K562 (cell line): ENCODE measurements around the gene GPR42. TPM values are rescaled to one million over a fixed set of nuclear protein-coding genes. Genes with fewer than 3 reads are reported as not detected.

ENCODE experiments used
- ATAC-seq: fragments of 200-7000 bp; cut with Tn5 transposase; 3 replicates; pipeline ENCODE4 v1.9.1; 2020; ENCODE audit warnings: moderate library complexity
- BruUV-seq: library from RNA; stranded (reverse); fragments of 400-500 nt; replicated peaks from 2 replicates; lab custom pipeline; 2021; lab: Mats Ljungman, UMichigan
- CTCF ChIA-PET: fragments of 300-600 bp; formaldehyde crosslinking; extraction: SDS; loops from one replicate; lab custom pipeline; 2021; ENCODE audit warnings: low intra/inter-chr PET ratio; lab: Yijun Ruan, JAX
- POLR2A ChIA-PET: fragments of 300-600, 350-650 bp; sonication (Branson Sonifier 250); formaldehyde crosslinking; extraction: SDS; loops from one replicate; lab custom pipeline; 2021; ENCODE audit warnings: antibody characterized with exemption, inconsistent platforms; lab: Yijun Ruan, JAX
- DNase-seq, 4 experiments: peaks; one replicate each; pipeline versions ENCODE4 v3.0.0 to v3.0.0-alpha.2; 2011 to 2018; ENCODE audit warnings: low spot score in 3 of 4, mixed read lengths in 3 of 4; ENCODE audit errors: extremely low read depth in 1 of 4
- FAIRE-seq: peaks from 2 replicates; lab custom pipeline; 2011; peaks lifted over from hg19 to GRCh38; lab: Jason Lieb, UNC
- H2AFZ ChIP-seq: 2 replicates; pipeline ENCODE4 v1.6.0; 2011; ENCODE audit warnings: low read depth, low read length, control low read depth, inconsistent platforms
- H3K27ac ChIP-seq: fragments of 200-600 bp; 3 replicates; pipeline ENCODE4 v1.8.0; 2011; ENCODE audit warnings: low read depth, mild to moderate bottlenecking, control low read depth, inconsistent platforms, low read length, moderate library complexity, mixed read lengths; ENCODE audit errors: extremely low read depth
- H3K27me3 ChIP-seq, 2 experiments: fragments of 300-600 bp in 1 of 2; 2 replicates in 1 of 2; 3 replicates in 1 of 2; pipeline versions ENCODE4 v1.6.0 to v1.8.0; 2011; ENCODE audit warnings: inconsistent platforms in 2 of 2, low read length in 2 of 2, mild to moderate bottlenecking in 1 of 2, mixed read lengths in 1 of 2, moderate library complexity in 1 of 2; ENCODE audit not compliant: control insufficient read depth in 2 of 2, insufficient read depth in 2 of 2
- H3K36me3 ChIP-seq: fragments of 300-600 bp; 3 replicates; pipeline ENCODE4 v1.8.0; 2011; ENCODE audit warnings: mild to moderate bottlenecking, low read length, inconsistent platforms; ENCODE audit not compliant: control insufficient read depth, insufficient read depth
- H3K4me1 ChIP-seq, 2 experiments: fragments of 200-600 bp in 1 of 2; replicated peaks in 1 of 2; 2 replicates in 1 of 2; 3 replicates in 1 of 2; pipeline versions ENCODE4 v1.5.1 to v1.8.0; 2011; ENCODE audit warnings: inconsistent platforms in 2 of 2, low read length in 2 of 2, mild to moderate bottlenecking in 1 of 2, mixed read lengths in 1 of 2, moderate library complexity in 1 of 2; ENCODE audit not compliant: control insufficient read depth in 2 of 2, insufficient read depth in 2 of 2
- H3K4me2 ChIP-seq: 2 replicates; pipeline ENCODE4 v1.6.1; 2011; ENCODE audit warnings: low read length, control low read depth, inconsistent platforms, mixed read lengths; ENCODE audit not compliant: insufficient read depth
- H3K4me3 ChIP-seq: fragments of 200-600 bp; sonication (generic), shearing (Covaris generic); 2 replicates; pipeline ENCODE4 v1.5.1; 2016; ENCODE audit warnings: control low read depth, inconsistent platforms
- H3K79me2 ChIP-seq: fragments of 200-600 bp; 3 replicates; pipeline ENCODE4 v1.8.0; 2011; ENCODE audit warnings: low read length, inconsistent platforms; ENCODE audit not compliant: control insufficient read depth, insufficient read depth
- H3K9ac ChIP-seq, 2 experiments: 2 replicates each; pipeline versions ENCODE4 v1.6.0 to v1.6.1; 2011; ENCODE audit warnings: low read depth in 2 of 2, low read length in 2 of 2, control low read depth in 1 of 2, inconsistent platforms in 1 of 2, mild to moderate bottlenecking in 1 of 2, mixed read lengths in 1 of 2; ENCODE audit not compliant: insufficient read depth in 1 of 2
- H3K9me1 ChIP-seq: one replicate; pipeline ENCODE4 v1.6.0; 2011; ENCODE audit warnings: inconsistent platforms, mild to moderate bottlenecking, low read length, moderate library complexity; ENCODE audit not compliant: control insufficient read depth, insufficient read depth
- H3K9me3 ChIP-seq: replicated peaks from 2 replicates; pipeline ENCODE4 v1.5.1; 2011; ENCODE audit warnings: low read depth, low read length, inconsistent platforms; ENCODE audit not compliant: control insufficient read depth, insufficient read depth
- H4K20me1 ChIP-seq: replicated peaks from 2 replicates; pipeline ENCODE4 v1.6.1; 2011; ENCODE audit warnings: low read length, inconsistent platforms, mixed read lengths; ENCODE audit not compliant: control insufficient read depth, insufficient read depth
- BCOR ChIP-seq: fragments of 450-650 bp; IDR thresholded peaks from 2 replicates; pipeline ENCODE4 v1.6.1; 2016
- CBX3 ChIP-seq, 2 experiments: IDR thresholded peaks; 1 replicate in 1 of 2; 2 replicates in 1 of 2; pipeline ENCODE4 v1.6.1; 2012; ENCODE audit warnings: inconsistent platforms in 2 of 2, low read length in 2 of 2, borderline replicate concordance in 1 of 2, control low read depth in 1 of 2
- KDM1A ChIP-seq, 2 experiments: fragments of 450-650 bp; IDR thresholded peaks; 2 replicates each; pipeline ENCODE4 v1.6.1; 2016; ENCODE audit warnings: mild to moderate bottlenecking in 2 of 2
- PHF20 ChIP-seq: fragments of 450-650 bp; IDR thresholded peaks from 2 replicates; pipeline ENCODE4 v1.6.1; 2018; ENCODE audit not compliant: partially characterized antibody
- PTBP1 ChIP-seq: fragments of 200-400 bp; formaldehyde crosslinking; IDR thresholded peaks from 2 replicates; pipeline ENCODE4 v1.6.1; 2017; ENCODE audit warnings: low read depth, low read length
- RBM25 ChIP-seq: fragments of 200-400 bp; formaldehyde crosslinking; IDR thresholded peaks from 2 replicates; pipeline ENCODE4 v1.6.1; 2018; ENCODE audit warnings: low read length, low read depth, moderate library complexity; ENCODE audit not compliant: severe bottlenecking
- SMARCA5 ChIP-seq: fragments of 450-650 bp; IDR thresholded peaks from 2 replicates; pipeline ENCODE4 v1.6.1; 2016
- TOE1 ChIP-seq, 2 experiments: fragments of 450-650 bp in 1 of 2; sonication (generic) in 1 of 2; formaldehyde crosslinking in 1 of 2; IDR thresholded peaks; 2 replicates each; pipeline versions ENCODE4 v1.7.1 to v1.8.0; 2016 to 2022; ENCODE audit warnings: borderline replicate concordance in 2 of 2, mild to moderate bottlenecking in 2 of 2, antibody characterized with exemption in 1 of 2, inconsistent platforms in 1 of 2, low read depth in 1 of 2, missing genetic modification reagents in 1 of 2, moderate library complexity in 1 of 2
- TRIM28 ChIP-seq: fragments of 450-650 bp; IDR thresholded peaks from 2 replicates; pipeline ENCODE4 v1.6.1; 2017
- ZNF146 ChIP-seq: IDR thresholded peaks from one replicate; pipeline ENCODE4 v1.6.1; 2018; ENCODE audit warnings: missing compliant biosample characterization; ENCODE audit not compliant: unreplicated experiment
- WGBS: fragments of 100-300 bp; shearing (Covaris generic); methylation state at CpG from one replicate; pipeline ENCODE4 v1.1.6; 2016; ENCODE audit warnings: low coverage, mixed read lengths; ENCODE audit not compliant: insufficient coverage; ENCODE audit errors: missing lambda C conversion rate; 5-methylcytosine and 5-hydroxymethylcytosine counted together
- in situ Hi-C: fragments of 300-500 bp; cut with MboI; formaldehyde crosslinking; loops from 4 replicates; pipeline ENCODE4 v1.15.0; 2018; ENCODE audit warnings: inconsistent platforms, mixed read lengths
- intact Hi-C: fragments of 100-400 bp; cut with micrococcal nuclease; formaldehyde crosslinking; loops from 2 replicates; pipeline ENCODE4 v1.14.2; 2022
- polyA plus RNA-seq, 8 experiments: library from polyadenylated mRNA; depleted of rRNA in 4 of 8; stranded (reverse) in 5 of 8; unstranded in 3 of 8; fragments of >200 nt; fragmentation: Nextera tagmentation in 2 of 8; fragmentation: Illumina TruSeq in 1 of 8; extraction: Ambion mirVana in 2 of 8; extraction: Trizol in 1 of 8; gene quantifications; 2 replicates each; pipeline versions ENCODE4 v1.2.1 to v1.2.3, GENCODE V29; 2011 to 2014; ENCODE audit warnings: inconsistent platforms in 1 of 8, missing spikeins in 1 of 8
- total RNA-seq, 7 experiments: library from RNA; depleted of rRNA in 6 of 7; stranded (reverse); fragments of >200 nt in 6 of 7; fragmentation: Illumina TruSeq in 2 of 7; extraction: Trizol in 2 of 7; gene quantifications; 2 replicates each; pipeline versions ENCODE4 v1.2.1 to v1.2.3, GENCODE V29; 2011 to 2021; ENCODE audit warnings: low replicate concordance in 1 of 7

Gene GPR42
- total and polyA plus RNA-seq, 9 of the 15 experiments (the other 6 are each of a cell fraction or from before 2014, with no cell fraction given): not detected

GRCh38 chr19:35322014-35322413, 48.9 kb upstream of the GPR42 start:
- no peak overlapping the region for H2AFZ ChIP-seq
- H3K36me3 ChIP-seq: no peaks in the 10 kb centered on the region; the same call in 2 of the 3 replicates
- ChIA-PET POLR2A (no interaction called here), CTCF (no interaction called here)
- FAIRE-seq (no peak), ATAC-seq (no peak), DNase-seq (no peak)
- in situ Hi-C loops: no loop called here
- no peak overlapping the region for H3K4me2 ChIP-seq
- no TSS peak for BruUV-seq
- no peaks in the 10 kb centered on the region for H4K20me1 ChIP-seq
- H3K9me1 ChIP-seq: no peaks in the 10 kb centered on the region
- peaks cover 24% of the 10 kb centered on the region in 2 experiments for H3K4me1 ChIP-seq
- H3K27ac ChIP-seq: no peak overlapping the region
- H3K79me2 ChIP-seq: no peaks in the 10 kb centered on the region
- WGBS: 76% methylated on average over 8 of the region's 9 CpGs
- no peaks in the 10 kb centered on the region for H3K27me3 ChIP-seq
- H3K9me3 ChIP-seq: peaks cover 3% of the 10 kb centered on the region; the same call in 1 of the 2 replicates
- TF ChIP-seq PTBP1 (no peak), TOE1 (IDR thresholded peaks at IDR 0.05; ENCODE audit: borderline replicate concordance) (no peak), TOE1 (CRISPR knock-in tag; IDR thresholded peaks at IDR 0.05; ENCODE audit: borderline replicate concordance, low read depth) (no peak), CBX3 (IDR thresholded peaks at IDR 0.05; ENCODE audit: borderline replicate concordance in 1 of 2, low read length in 2 of 2) (0 out of 3 replicates have a peak, but pooled peaks of 1 of the 2 experiments have one; percentile 16), RBM25 (peak; percentile 85), SMARCA5 (peak; percentile 75; the same call in 1 of the 2 replicates), BCOR (peak; percentile 86), KDM1A (IDR thresholded peaks at IDR 0.05) (peak; percentile 34 to 59; a peak in 3 of 4 replicates), TRIM28 (peak; percentile 61; the same call in 1 of the 2 replicates), ZNF146 (CRISPR knock-in tag) (peak; percentile 99), PHF20 (peak; percentile 37)
- H3K9ac ChIP-seq: no peak overlapping the region
- intact Hi-C loops: no loop called here
- no peak overlapping the region for H3K4me3 ChIP-seq
